ENCODE data around the gene SIGLEC7. TPM values are rescaled to one million over a fixed set of nuclear protein-coding genes. Genes with fewer than 3 reads are reported as not detected.

The SIGLEC7 gene
- total and polyA plus RNA-seq, 10 of the 15 experiments (the other 5 are each of a cell fraction or from before 2014, with no cell fraction given), result 0.15 TPM; not detected in 9

DNA sequence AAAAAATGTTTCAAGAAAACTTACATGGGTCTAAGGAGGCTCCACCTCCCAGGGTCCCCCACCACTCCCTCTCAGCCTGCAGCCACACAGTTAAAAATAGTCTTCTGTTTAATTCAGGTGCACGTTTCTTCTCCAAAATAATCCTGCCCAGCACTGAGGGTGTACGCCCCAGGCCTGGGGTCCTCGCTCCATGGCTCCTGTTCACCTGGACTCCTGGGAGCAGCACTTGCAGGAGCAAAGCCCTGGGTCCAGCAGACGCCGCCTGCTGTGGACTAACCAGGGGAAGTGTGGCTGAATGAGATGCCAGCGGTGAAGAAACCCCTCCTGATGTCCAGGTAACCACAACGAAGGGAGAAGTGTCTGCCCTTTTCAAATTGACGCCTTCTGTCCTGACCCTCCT, 41.5 kb downstream of the SIGLEC7 start:
- no peak overlapping the region for H3K9ac ChIP-seq (ENCODE audit: control insufficient read depth, insufficient read depth, low read length)
- WGBS (ENCODE audit: insufficient coverage, insufficient replicate concordance, low lambda C conversion rate, missing lambda C conversion rate), result 27% methylated on average over 8 of the region's 8 CpGs
- H4K20me1 ChIP-seq (ENCODE audit: control insufficient read depth, insufficient read depth), result no peaks in the 10 kb centered on the region
- RAD21 ChIA-PET (ENCODE audit: unreplicated experiment), result no interaction called here
- no peak overlapping the region for H2AFZ ChIP-seq (ENCODE audit: control insufficient read depth, low read depth, low read length)
- CTCF ChIA-PET, result no interaction called here
- no peaks in the 10 kb centered on the region for H3K36me3 ChIP-seq (ENCODE audit: control insufficient read depth in 2 of 2, insufficient read depth in 2 of 2, low read length in 1 of 2)
- intact Hi-C loops (cut with micrococcal nuclease; ENCODE audit: unreplicated experiment) (no loop called here), in situ Hi-C loops (cut with MboI) (no loop called here)
- FAIRE-seq (no peak), DNase-seq (ENCODE audit: low read depth, low spot score) (no peak), ATAC-seq (no peak)
- H3K27me3 ChIP-seq (replicated peaks in 1 of 2; ENCODE audit: control insufficient read depth in 2 of 2, insufficient read depth in 2 of 2, low read length in 1 of 2), result peaks cover 0 to 1% of the 10 kb centered on the region in 2 experiments; a peak in 1 of 4 replicates
- BruUV-seq (replicated peaks), result no TSS peak
- H3K27ac ChIP-seq (ENCODE audit: control insufficient read depth, insufficient read depth), result no peak overlapping the region
- SMC1A ChIA-PET (ENCODE audit: uncharacterized antibody, unreplicated experiment), result no interaction called here
- H3K4me1 ChIP-seq (ENCODE audit: control insufficient read depth, insufficient read depth, low read length), result no peaks in the 10 kb centered on the region
- TF ChIP-seq MYB (IDR thresholded peaks at IDR 0.05; ENCODE audit: borderline replicate concordance, low read depth, low read length) (no peak), HCFC1 (IDR thresholded peaks at IDR 0.05; ENCODE audit: low read length) (no peak), JUND (IDR thresholded peaks at IDR 0.05; ENCODE audit: low read depth, low read length) (no peak), BMI1 (IDR thresholded peaks at IDR 0.05; ENCODE audit: borderline replicate concordance) (no peak), LARP7 (IDR thresholded peaks at IDR 0.05) (no peak), EZH2 (IDR thresholded peaks at IDR 0.05; ENCODE audit: borderline replicate concordance, control insufficient read depth, low read depth, low read length) (no peak), TCF12 (IDR thresholded peaks at IDR 0.05; ENCODE audit: low read depth, low read length) (no peak), TBL1XR1 (IDR thresholded peaks at IDR 0.05; ENCODE audit: low read depth, low read length) (no peak), SMAD5 (IDR thresholded peaks at IDR 0.05; ENCODE audit: low read depth) (no peak), RELA (IDR thresholded peaks at IDR 0.05; ENCODE audit: borderline replicate concordance, partially characterized antibody) (no peak), TARDBP (IDR thresholded peaks at IDR 0.05; ENCODE audit: borderline replicate concordance) (no peak), ZNF274 (IDR thresholded peaks at IDR 0.05; ENCODE audit: insufficient read depth, insufficient read length) (no peak), KDM1A (IDR thresholded peaks at IDR 0.05; ENCODE audit: borderline replicate concordance) (no peak)
- TF ChIP-seq, protein P1, sequence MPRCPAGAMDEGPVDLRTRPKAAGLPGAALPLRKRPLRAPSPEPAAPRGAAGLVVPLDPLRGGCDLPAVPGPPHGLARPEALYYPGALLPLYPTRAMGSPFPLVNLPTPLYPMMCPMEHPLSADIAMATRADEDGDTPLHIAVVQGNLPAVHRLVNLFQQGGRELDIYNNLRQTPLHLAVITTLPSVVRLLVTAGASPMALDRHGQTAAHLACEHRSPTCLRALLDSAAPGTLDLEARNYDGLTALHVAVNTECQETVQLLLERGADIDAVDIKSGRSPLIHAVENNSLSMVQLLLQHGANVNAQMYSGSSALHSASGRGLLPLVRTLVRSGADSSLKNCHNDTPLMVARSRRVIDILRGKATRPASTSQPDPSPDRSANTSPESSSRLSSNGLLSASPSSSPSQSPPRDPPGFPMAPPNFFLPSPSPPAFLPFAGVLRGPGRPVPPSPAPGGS (IDR thresholded peaks at IDR 0.05; ENCODE audit: borderline replicate concordance, insufficient read depth, low read depth, low read length, poor library complexity, severe bottlenecking), result no peak
- TF ChIP-seq, protein P2, sequence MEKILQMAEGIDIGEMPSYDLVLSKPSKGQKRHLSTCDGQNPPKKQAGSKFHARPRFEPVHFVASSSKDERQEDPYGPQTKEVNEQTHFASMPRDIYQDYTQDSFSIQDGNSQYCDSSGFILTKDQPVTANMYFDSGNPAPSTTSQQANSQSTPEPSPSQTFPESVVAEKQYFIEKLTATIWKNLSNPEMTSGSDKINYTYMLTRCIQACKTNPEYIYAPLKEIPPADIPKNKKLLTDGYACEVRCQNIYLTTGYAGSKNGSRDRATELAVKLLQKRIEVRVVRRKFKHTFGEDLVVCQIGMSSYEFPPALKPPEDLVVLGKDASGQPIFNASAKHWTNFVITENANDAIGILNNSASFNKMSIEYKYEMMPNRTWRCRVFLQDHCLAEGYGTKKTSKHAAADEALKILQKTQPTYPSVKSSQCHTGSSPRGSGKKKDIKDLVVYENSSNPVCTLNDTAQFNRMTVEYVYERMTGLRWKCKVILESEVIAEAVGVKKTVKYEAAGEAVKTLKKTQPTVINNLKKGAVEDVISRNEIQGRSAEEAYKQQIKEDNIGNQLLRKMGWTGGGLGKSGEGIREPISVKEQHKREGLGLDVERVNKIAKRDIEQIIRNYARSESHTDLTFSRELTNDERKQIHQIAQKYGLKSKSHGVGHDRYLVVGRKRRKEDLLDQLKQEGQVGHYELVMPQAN (conservative IDR thresholded peaks at IDR 0.05), result no peak
- H3K79me2 ChIP-seq (ENCODE audit: control insufficient read depth, insufficient read depth, low read length), result no peaks in the 10 kb centered on the region
- no peaks in the 10 kb centered on the region for H3K9me3 ChIP-seq (replicated peaks; ENCODE audit: control insufficient read depth, insufficient read depth, low read length)
- H3K4me3 ChIP-seq, result no peak overlapping the region
- POLR2A ChIA-PET, result no interaction called here
- no peak overlapping the region for H3K4me2 ChIP-seq (ENCODE audit: control insufficient read depth, insufficient read depth)

Data from GM12878 (cell line).